Forelimb muscle (tissue), 1 donor: Measurements from ENCODE around the gene PITPNM1. TPM values are rescaled to one million over a fixed set of nuclear protein-coding genes. Genes with fewer than 3 reads are reported as not detected.

ENCODE experiments used
- DNase-seq: peaks from one replicate; pipeline ENCODE4 v3.0.0-alpha.2; 2013; ENCODE audit warnings: low read depth
- polyA plus RNA-seq: library from polyadenylated mRNA; unstranded; fragments of 120-200 nt; gene quantifications from one replicate; pipeline ENCODE4 v1.2.1, GENCODE V29; 2013; ENCODE audit not compliant: insufficient read length

PITPNM1 gene
- polyA plus RNA-seq, 1 donor: 6.3 TPM

DNA sequence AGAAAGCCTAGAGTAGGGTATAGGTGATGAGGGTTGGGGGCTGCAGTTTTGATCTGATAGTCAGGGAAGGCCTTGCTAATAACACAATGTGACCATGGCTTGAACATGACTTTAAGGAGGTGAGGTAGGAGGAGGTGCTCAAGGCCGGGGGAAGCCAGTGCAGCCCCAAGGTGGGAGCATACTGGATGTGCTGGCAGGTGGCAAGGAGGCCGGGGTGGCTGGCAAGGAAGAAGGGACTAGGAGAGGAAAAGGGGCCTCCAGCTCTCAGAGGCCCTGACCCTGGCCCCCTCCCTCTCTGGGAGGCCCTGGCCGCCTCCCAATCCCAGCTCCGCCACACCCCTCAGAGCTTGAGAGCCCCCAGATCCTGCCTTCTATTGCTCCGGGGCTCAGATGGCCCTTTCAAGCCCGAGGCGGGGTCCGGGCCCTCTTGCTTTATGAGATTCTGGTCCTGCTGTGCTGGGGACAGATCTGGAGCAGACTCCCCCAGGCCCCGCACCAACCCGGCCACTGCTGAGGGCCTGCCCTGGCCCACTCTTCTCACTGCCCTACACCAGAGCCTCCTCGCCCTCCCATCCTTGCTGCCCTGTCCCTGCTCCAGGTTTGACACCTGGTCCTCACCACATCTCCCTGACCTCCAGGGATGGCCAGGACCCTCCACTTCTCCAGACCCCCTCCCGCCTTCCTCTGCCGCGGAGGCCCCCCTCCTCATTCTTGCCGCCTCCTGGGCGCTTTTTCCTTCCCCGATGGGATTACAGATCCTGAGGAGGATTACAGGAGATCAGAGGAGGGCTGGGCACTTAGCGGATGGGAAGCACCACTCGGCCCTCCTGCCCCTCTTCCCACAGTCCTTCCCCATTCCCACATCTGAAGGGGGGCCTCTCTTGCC is 1.8 kb downstream of the PITPNM1 start:
- no peak for DNase-seq

DNA sequence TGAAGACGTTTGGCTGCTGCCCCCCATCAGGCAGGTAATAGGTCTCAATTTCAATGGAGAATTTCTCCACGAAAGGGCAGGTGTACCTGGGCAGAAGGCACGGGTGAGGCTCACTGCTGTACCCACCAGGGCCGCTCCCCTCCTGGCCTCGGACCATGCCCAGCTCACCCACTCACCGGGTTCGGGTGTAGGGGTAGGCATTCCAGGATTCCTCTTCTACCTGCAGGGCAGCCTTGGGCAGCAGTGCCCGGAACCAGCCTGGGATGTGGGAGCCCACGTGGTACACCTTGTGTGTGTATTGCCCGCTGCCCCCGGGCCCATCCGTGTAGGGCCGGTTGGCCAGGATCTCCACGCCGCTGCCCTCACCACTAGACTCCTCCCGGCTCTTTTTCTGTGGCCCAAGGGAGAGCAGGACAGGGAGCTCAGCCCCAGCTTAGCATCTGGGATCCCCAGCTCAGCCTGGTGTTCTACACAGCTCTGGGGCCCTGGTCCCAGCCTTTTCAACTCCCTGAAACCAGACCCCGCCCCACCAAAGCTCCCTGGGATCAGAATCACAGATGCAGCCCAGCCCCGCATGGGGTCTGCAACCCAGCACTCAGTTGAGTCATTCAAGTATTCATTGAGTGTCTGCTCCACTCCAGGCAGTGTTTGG is 2.7 kb downstream of the PITPNM1 start:
- DNase-seq: no peak

DNA sequence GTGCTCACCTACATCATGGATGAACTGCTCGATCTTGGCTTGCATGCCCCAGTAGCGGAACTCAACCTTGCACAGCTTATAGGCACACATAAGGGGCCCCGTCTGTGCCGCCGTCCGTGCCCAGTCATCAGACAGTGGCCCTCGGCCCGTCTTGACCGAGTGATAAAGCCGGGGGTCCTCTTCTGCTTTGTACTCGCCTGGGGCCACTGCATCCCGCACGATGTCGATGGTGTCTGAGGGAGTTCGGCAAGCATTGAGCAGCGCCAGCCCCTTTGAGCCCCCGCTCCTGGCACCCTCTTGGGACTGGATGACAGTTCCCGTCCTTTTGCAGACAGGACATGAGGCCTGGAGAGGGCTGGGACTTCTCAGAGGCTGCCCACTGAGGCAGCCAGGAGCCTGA is 3.3 kb downstream of the PITPNM1 start:
- no peak for DNase-seq

GRCh38 chr11:67500831-67501715 is 4.1 kb downstream of the PITPNM1 start:
- no peak for DNase-seq

DNA sequence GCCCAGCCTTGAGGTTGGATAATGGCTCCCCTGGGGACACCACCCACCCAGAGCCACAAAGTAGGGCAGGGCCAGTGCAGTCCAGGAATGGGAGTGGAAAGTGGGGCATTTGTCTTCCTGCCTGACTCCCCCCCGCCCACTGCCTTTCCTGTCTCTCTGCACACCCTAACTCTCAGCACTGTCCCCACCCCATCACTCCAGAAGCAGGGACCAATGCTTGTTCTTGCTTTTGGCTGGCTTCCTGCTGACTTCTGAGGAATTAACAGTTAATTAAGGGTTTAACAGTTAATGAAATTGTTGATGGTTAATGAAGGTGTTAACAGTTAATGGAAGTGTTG is 4.7 kb downstream of the PITPNM1 start:
- no peak for DNase-seq

DNA sequence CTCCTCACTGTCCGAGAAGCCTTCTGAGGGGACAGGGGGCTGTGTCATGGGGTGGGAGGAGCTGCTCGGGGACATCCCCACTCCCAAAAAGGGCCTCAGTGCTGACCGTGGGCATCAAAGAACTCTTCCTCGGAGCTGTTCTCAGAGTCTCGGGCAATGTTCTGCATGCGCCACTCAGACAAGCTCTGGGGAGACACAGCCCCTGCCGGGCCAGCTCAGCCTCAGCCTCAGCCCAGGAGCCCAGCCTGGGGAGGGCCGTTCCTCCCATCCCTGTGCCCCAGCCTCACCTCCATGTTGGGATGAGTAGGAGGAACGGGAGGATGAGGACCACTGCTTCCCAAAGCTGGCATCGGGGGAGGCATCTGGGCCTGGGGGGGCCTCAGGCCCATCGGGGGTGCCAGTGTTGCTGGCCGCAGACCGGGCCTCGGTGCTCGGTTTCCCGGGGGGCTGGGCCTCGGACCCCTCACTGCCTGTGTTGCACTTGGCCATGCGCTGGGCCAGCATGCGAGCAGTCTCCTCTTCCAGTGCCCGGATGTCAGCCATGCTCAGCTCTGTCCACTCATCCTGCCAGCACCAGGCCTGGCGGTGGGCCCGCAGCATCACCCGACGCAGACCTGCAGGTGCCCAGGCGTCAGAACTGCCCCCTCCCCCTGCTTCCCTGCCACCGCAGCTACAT is 5.2 kb downstream of the PITPNM1 start:
- DNase-seq: no peak

DNA sequence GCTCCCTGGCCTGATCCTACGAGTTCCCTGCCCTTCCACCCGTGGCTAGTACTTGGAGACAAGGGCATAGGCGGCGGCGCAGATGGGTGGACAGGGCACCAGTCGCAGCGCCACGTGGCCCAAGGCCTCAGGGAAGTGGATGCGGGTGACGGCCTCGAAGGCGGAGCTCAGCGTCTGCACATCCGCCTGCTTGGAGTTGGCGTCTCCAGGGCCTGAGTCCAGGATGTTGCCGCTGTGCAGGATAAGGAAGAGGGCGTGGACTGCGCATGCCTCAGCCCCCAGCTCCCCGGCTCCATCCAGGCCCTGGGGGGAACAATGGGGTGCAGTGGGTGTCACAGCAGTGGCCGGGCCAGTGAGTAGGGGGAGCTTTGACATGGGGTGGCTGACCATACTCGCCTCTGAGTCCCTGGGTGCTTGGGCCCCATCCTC is 6.6 kb downstream of the PITPNM1 start:
- DNase-seq: no peak

DNA sequence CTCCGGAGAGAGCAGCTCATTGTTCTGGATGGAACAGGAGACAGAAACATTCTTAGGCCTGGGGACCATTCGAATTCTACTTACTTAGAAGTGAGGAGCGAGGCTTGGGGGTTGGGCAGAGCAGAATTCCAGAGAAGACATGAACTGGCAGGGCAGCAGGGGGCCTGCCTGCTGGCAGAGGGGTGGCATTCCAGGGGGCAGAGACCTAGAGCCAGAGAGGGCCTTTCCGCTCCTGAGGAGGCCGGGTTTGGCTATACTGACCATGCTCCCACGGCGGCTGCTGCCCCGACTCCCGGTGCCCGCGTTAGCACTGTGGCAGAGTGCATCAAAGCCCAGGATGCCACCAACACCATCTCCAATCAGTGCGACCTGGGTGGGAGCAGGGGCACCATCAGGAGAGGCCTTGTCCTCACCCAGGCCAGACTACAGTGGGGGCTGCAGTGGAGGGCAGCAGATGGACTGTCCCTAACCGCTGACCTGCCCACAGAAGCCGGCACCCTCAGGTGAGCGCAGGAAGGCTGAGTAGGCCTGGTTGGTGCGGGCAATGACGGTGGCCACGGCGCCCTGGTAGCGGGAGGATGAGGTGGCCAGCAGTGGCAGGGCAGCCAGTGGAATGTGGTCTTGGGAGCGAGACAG is 7.4 kb downstream of the PITPNM1 start:
- no peak for DNase-seq

DNA sequence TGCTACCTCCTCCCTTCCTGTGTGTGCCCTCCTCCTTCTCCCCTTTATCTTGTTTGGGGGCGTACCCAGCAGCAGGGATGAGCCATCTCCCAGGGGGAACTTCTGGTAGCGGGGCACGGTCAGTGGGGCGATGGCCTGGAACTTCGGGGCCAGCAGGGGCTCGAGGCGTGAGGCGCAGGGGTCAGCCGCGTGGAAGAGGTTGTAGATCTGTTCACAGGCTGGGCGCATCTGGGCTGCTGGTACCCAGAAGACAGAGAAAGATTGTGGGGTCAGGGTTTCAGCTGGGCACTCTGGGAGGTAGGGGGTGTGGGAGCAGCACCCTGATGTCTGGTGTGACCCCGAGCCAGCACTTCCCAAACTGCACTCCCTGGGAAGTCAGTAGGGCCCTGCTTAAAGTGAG is 9.1 kb downstream of the PITPNM1 start:
- DNase-seq: no peak

DNA sequence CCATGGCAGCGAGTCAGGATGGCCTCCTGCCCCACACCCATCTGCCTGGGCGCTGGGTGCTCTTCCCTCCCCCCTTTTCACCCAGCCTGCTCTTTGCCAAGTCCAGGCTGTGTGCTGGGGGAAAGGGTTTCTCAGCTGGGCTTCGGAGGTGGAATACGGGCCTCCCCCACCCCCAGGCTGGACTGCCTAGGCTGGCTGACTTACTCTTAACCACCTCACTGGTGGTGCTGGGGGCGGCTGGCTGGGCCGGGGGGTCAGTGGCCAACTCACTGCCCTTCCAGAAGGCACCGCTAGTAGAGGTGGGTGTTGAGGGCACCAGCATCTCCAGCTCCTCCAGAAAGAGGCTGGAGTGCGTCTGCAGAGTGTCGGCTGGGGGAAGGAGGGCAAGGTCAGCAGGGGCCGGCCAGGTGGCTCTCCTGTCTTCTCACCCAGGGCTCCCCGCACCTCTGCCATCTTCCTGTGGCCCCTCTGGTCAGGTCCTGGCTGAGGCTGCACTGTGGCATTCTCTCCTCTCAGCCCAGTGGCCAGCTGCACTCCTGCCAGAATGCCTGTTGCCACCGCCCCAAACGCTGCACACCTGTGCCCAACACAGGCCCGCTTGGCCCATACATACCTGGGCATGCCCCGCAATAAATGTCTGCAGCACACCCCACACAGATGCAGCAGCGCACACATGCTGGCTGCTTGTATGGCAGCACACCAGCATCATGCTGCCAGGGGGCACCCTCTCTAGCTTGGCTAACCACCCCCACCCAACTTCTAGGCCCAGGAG is 9.7 kb downstream of the PITPNM1 start:
- no peak for DNase-seq

GRCh38 chr11:67494371-67495233 is 10.6 kb downstream of the PITPNM1 start:
- DNase-seq: no peak

DNA sequence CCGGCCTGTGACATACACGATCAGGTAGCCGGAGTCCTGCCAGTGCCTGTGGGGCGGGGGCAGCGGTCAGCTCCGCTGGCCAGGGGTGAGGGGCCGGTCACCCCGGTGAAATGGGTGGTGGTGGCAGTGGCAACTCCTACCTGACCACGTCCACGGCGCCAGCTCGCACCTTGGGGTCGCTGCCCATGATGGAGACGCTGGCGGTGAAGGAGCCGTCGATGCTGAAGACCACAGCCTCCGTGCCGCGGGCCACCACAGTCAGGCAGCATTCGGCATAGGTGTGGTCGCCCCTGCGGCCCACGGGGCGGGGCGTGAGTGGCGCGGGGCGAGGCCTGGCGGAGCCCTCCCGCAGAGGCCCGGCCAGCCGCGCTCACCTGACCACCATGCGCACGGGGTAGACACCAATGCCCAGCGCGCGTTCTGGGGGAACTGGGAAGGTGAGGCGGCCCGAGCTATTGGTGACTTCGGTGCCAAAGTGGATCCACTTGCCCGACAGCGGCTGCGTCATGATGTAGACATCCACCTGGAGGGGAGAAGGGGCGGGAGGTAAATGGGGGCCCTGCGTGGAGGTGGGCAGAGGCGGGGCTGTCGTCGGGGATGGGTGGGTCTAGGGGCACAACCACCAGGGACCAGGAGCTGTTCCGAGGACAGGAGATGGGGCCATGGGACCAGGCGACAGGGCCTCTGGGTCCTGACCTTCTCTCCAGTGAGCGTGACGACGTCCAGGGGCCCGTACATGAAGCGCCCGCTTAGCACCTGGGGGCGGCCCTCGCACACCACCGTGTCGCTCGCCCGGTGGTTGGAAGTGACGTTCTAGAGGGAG is 11.4 kb downstream of the PITPNM1 start:
- DNase-seq: no peak

- DNase-seq: no peak
These were observed 12.2 kb downstream of the PITPNM1 start for GRCh38 chr11:67492801-67493547.

DNA sequence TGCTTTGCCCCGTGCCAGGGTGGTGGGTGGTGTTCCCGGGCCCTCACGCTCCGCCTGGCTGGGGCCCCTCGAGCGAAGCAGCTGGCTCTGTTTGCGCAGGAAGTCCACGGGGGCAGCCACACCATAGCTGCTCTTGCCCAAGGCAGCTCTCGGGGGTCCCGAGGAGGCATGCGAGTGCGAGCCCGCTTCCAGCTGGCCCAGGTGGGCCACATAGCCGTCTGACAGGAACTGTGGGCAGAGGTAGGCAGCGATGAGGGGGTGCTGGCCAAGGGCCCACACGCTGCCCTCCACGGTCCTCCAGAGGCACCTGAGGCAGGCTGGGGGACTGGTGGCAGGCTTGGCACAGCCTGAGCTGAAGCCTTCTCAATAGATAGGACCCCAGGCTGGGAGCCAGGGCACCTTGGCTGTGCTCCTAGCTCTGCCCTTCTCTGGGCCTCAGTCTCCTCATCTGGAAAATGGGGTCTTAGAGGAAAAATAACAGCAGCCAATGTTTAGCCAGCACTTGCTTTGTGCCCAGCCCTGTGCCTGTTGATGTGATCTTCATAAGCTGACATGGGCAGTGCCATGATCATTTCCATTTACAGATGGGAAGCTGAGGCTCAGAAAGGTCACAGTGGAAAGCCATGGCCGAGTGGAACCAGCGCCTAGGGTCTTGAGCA is 13.0 kb downstream of the PITPNM1 start:
- no peak for DNase-seq

GRCh38 chr11:67491276-67492068 is 13.7 kb downstream of the PITPNM1 start:
- no peak for DNase-seq

DNA sequence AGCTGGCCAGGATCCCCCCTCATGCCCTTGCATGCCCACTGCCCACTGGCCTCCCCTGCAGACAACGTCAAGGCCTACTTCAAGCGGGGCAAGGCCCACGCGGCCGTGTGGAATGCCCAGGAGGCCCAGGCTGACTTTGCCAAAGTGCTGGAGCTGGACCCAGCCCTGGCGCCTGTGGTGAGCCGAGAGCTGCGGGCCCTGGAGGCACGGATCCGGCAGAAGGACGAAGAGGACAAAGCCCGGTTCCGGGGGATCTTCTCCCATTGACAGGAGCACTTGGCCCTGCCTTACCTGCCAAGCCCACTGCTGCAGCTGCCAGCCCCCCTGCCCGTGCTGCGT is 14.5 kb downstream of the PITPNM1 start:
- DNase-seq: no peak
